ENCODE data around the gene UBE2Q1. TPM values are rescaled to one million over a fixed set of nuclear protein-coding genes. Genes with fewer than 3 reads are reported as not detected.

UBE2Q1 gene
- total and polyA plus RNA-seq, 2 of the 8 experiments (the other 6 are each of a cell fraction or from before 2014, with no cell fraction given), result 13.2 to 95.8 TPM

DNA sequence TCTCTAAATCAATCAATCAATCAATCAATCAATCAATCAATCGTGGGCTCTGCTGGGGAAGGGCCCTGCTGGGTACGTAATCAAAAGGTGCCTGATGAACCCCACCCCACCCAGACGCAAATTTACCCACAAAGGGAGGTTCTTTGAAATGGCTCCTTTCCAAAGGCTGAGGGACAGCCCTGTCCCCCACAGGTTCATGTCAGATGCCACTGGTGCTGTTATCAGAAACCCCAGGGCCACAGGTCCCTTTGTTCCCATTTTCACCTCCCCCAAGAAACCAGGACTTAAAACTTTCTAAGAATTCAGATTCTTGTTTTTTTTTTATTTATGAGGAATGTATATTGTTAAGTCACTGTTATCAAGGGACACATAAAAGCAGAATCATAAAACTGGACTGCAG lies 23.3 kb upstream of the UBE2Q1 start (continued):
- TF ChIP-seq, protein P1, sequence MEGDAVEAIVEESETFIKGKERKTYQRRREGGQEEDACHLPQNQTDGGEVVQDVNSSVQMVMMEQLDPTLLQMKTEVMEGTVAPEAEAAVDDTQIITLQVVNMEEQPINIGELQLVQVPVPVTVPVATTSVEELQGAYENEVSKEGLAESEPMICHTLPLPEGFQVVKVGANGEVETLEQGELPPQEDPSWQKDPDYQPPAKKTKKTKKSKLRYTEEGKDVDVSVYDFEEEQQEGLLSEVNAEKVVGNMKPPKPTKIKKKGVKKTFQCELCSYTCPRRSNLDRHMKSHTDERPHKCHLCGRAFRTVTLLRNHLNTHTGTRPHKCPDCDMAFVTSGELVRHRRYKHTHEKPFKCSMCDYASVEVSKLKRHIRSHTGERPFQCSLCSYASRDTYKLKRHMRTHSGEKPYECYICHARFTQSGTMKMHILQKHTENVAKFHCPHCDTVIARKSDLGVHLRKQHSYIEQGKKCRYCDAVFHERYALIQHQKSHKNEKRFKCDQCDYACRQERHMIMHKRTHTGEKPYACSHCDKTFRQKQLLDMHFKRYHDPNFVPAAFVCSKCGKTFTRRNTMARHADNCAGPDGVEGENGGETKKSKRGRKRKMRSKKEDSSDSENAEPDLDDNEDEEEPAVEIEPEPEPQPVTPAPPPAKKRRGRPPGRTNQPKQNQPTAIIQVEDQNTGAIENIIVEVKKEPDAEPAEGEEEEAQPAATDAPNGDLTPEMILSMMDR (IDR thresholded peaks at IDR 0.05; ENCODE audit: control extremely low read depth in 1 of 3, insufficient read depth in 1 of 3, low read depth in 1 of 3, low read length in 3 of 3), result no peak
- TF ChIP-seq GABPA (IDR thresholded peaks at IDR 0.05; ENCODE audit: borderline replicate concordance, insufficient read depth, low read length) (no peak), CBX5 (IDR thresholded peaks at IDR 0.05; ENCODE audit: low read depth, low read length) (no peak), CREB1 (IDR thresholded peaks at IDR 0.05) (no peak)

Data from H1 (cell line).